ENCODE data around the gene CES4A.
"Not testable (repeated sequence)": the region's sequence is repeated elsewhere in the genome, so short reads cannot be mapped to it uniquely, and the experiment has no call there.

CES4A gene

GRCh38 chr16:66993558-66993957 lies 5.2 kb downstream of the CES4A start:
- DNase-seq: not testable (repeated sequence)

- DNase-seq: no peak
Observed at GRCh38 chr16:66996324-66996982, 8.1 kb downstream of the CES4A start.

GRCh38 chr16:66996983-66997358 lies 8.6 kb downstream of the CES4A start:
- DNase-seq: no peak

DNA sequence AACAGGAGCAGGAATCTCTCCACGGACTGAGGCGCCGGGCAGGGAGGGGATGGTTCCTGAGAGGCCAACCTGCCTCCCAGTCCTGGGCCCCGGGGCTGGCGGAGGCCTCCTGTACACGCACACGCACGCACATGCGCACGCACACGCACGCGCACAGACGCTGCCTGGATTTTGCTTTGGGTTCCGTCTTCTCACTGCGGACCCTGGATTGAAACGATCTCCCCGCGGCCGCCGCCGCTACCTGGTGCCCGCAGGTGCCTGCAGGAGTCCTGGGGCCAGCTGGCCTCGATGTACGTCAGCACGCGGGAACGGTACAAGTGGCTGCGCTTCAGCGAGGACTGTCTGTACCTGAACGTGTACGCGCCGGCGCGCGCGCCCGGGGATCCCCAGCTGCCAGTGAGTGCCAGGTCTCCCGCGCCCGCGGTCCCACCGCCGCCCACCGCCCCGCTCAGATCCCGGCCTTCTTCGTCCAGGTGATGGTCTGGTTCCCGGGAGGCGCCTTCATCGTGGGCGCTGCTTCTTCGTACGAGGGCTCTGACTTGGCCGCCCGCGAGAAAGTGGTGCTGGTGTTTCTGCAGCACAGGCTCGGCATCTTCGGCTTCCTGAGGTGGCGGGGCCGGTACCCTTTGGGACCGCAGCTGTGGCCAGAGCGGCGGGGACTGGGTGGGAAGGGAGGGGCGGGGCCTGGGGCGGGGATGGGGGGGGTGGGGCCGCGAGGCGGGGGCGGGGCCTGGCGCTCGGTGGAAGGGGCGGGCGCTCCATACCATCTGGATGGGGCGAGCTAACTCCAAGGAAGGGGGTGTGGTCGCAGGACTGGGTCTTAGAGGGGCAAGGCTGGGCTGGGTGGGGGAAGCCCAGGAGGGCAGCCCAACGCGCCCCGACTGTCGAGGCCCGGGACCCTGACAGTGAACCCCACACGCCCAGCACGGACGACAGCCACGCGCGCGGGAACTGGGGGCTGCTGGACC lies 12.3 kb downstream of the CES4A start:
- DNase-seq: peak; percentile 67

- DNase-seq: no peak
Observed at GRCh38 chr16:67001726-67002125, 13.3 kb downstream of the CES4A start.

DNA sequence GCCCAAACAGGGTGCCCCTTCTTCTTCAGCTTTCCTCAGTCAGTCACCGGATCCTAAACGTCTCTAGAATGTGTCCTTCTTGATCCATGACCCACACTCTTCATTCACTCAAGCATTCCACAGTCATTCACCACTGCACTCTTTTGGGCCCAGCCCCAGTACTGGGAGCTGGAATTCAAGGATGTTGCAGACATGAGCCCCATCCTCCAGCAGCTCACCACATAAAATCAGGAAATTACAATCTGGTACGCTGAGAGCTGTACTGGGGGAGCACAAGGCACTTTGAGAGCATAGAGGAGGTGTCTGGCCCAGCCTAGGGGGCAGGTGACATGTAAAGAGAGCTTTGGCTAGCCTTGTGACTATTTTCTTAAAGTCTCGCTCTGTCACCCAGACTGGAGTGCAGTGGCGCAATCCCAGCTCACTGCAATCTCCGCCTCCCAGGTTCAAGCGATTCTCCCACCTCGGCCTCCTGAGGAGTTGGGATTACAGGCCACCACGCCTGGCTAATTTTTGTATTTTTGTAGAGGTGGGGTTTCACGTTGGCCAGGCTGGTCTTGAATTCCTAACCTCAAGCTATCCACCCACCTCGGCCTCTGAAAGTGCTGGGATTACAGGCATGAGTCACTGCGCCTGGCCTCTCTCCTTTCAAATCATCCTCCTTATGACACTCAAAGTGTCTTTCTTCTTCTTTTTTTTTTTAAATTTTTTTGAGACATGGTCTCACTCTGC lies 18.7 kb downstream of the CES4A start:
- DNase-seq: no peak

DNA sequence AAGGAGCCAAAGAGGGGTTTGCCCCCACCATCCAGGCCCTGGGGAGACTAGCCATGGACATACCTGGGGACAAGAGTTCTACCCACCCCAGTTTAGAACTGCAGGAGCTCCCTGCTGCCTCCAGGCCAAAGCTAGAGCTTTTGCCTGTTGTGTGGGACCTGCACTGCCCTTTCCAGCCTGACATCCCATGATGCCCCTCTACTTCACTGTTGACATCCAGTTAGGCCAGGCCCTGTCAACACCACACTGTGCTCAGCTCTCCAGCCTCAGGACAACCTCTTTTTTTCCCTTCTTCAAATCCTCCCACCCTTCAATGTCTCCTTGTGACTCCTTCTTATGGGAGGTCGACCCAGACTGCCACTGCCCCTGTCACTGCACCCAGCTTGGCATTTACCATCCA lies 20.8 kb downstream of the CES4A start:
- no peak for DNase-seq

- DNase-seq: no peak
Observed at GRCh38 chr16:67011274-67011673, 22.9 kb downstream of the CES4A start.

GRCh38 chr16:67013233-67013822 lies 24.9 kb downstream of the CES4A start:
- DNase-seq: no peak

- DNase-seq: peak; percentile 85
Observed at GRCh38 chr16:67013823-67014633, 25.6 kb downstream of the CES4A start.

- DNase-seq: no peak
Observed at GRCh38 chr16:67014634-67015312, 26.4 kb downstream of the CES4A start.

DNA sequence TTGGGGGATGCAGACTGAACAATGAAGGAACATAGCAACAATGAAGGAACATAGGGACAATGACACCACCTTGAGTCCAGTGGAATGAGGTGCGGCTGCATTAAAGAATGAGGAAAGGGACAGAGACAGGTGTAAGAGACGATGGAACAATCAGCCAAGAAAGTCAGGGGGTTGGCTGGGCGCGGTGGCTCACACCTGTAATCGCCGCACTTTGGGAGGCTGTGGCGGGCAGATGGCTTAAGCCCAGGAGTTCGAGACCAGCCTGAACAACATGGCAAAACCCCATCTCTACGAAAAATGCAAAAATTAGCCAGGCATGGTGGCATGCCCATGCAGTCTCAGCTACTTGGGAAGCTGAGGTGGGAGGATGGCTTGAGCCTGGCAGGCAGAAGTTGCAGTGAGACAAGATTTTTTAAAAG lies 26.9 kb downstream of the CES4A start:
- peak; percentile 28 for DNase-seq

DNA sequence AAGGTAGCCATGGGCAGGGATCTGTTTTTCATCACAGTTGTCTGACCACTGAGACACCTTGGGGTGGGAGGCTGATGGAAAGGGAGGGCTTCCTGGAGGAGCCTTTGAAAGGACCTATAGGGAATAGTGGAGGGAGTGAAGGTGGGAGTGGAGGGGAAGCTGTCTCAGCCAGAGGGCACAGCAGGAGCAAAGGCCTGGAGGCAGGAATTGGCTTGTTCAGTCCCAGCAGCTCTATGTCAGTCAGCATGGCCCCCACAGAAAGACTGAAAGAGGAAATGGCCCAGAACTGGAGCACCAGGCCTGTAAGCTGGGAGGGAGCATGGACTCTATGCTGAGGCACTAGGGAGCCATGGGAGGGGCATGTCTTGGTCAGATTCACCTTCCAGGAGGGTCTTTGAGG lies 27.8 kb downstream of the CES4A start:
- no peak for DNase-seq

GRCh38 chr16:67016681-67017420 lies 28.5 kb downstream of the CES4A start:
- DNase-seq: no peak

DNA sequence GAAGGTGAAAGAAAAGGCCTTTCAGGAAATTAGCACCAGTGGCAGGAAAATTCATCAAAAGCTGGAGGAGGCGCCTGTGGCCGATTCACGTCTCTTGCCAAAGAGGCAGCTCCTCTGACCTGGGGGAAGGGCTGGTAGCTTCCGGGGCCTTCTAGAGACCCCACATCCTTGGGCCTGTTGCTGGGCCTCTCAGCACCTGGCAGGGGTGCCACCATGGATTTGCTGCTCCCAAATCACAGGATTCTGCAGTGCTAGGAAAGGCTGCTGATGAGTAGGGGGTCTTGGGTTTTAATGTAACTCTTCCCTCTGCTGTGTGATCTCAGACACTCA lies 29.0 kb downstream of the CES4A start:
- no peak for DNase-seq

DNA sequence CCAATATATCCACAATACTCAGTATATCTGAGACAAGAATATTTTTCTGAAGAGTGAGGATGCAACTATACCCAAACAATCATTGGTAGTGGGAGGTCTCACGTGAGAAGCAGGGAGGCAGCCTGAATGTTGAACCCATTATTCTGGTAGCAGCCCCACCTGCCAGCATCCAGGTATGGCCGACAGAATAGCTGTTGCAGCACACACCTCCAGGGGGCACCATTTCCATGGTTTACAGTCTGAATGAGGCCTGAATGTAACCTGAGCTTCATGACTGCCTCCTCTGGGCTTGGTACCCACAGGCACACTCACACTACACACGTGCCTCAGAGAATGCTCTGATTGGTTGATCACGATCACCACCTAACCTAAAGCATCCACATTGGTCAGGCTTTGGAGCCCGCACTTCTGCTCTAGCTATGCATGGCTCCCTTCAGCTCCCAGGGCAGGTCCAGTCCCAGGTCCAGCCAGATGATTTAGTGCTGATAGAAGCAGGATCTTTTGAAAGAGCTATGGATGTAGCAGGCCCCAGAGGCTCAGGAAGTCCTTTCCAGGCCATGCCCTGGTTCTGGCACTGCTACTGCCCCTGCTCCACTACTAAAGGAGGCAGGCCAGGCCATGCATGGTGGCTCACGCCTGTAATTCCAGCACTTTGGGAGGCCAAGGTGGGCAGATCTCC lies 29.6 kb downstream of the CES4A start:
- peak; percentile 95 for DNase-seq

DNA sequence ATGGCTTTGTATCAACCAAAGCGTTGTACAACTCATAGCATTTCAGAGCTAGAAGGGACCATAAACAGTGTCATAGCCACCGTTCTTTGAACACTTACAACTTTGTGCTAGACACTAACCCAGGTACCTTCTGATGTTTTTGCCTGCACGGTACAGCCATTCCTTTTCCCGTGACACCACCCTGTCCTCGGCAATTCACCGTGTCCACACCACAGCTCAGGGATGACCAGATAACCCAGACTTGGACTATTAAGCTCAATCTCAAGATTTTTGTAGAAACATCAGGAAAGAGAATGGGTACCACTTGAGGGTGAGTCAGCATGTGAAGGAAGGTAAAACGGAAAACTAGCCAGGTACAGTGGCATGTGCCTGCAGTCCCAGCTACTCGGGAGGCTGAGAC lies 30.8 kb downstream of the CES4A start:
- DNase-seq: no peak

GRCh38 chr16:67021321-67021720 lies 32.9 kb downstream of the CES4A start:
- DNase-seq: no peak

DNA sequence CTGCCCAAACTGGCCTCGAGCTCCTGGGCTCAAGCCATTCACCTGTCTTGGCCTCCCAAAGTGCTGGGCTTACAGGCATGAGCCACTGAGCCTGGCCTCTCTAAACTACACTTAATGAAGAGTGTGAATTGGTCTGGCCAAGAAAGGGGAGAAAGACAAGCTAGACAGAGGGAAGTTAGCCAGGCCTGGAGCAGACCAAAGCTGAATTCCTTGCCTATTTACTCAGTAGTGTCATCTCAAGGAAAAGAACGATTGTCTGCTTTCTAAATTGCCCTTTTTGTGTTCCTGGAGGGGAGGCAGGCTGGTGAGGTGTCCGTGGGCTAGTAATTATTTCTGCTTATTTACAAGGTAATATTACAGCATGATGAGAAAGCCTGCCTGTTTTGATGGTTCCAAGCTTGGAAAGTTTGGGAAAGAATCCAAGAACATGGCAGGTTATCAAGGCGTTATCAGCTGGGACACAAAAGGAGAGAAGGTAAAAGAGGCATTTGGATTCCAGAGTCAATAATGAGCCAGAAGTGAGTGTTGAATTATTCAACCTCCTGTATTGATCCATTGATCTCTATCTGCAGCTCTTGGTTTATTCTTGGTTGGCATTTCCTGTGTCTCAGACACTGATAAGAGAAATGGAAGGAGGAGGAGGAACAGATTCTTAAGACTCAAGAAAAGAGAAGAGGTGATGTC lies 34.3 kb downstream of the CES4A start:
- no peak for DNase-seq

- DNase-seq: no peak
Observed at GRCh38 chr16:67023689-67024088, 35.3 kb downstream of the CES4A start.
